M059J (cell line): ENCODE data around the gene NADSYN1. TPM values are rescaled to one million over a fixed set of nuclear protein-coding genes. Genes with fewer than 3 reads are reported as not detected.

Experiments used
- DNase-seq: peaks from one replicate; pipeline ENCODE4 v3.0.0-alpha.2; 2012; ENCODE audit warnings: low read depth
- total RNA-seq: library from RNA; depleted of rRNA; stranded (reverse); fragments of >200 nt; shearing (Covaris generic); gene quantifications from 2 replicates; pipeline ENCODE4 v1.2.3, GENCODE V29; 2014

NADSYN1 gene
- total RNA-seq, 1 experiment from 2014 or later, result 23.8 TPM

DNA sequence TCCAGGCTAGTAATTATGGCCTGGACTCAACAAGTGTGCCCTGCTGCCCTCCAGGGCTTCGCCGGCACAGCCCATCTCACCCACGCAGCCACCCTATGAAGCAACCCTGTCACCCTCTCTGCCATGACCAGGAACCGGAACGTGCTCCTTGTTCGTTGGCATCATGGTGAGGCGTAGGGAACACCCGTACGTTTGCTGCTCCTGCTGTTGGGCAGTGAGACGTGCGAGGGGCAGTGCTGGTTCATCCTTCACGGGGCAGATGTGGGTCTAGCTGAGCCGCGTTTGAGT, 20.7 kb downstream of the NADSYN1 start:
- DNase-seq, result no peak

DNA sequence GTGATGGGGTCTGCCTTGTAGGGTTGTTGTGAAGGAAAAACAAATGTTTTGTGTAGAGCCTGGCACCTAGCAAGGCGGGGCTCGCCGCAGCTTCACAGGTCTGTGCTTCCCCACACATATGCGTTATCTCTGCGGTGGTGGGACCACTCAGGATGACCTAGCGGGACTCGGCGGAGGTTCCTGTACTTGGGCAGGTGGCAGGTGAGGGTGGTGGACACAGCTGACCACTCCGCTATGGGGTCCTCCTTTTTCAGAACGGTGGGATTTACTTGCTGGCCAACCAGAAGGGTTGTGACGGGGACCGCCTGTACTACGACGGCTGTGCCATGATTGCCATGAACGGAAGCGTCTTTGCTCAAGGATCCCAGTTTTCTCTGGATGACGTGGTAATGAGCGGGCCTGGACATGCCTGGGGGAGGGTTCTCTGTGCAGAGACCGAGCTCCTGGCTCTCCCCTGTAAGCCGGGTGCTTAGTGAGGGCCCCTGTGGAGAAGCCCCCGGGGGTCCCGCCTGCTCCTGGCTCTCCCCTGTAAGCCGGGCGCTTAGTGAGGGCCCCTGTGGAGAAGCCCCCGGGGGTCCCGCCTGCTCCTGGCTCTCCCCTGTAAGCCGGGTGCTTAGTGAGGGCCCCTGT, 21.3 kb downstream of the NADSYN1 start:
- DNase-seq, result no peak

DNA sequence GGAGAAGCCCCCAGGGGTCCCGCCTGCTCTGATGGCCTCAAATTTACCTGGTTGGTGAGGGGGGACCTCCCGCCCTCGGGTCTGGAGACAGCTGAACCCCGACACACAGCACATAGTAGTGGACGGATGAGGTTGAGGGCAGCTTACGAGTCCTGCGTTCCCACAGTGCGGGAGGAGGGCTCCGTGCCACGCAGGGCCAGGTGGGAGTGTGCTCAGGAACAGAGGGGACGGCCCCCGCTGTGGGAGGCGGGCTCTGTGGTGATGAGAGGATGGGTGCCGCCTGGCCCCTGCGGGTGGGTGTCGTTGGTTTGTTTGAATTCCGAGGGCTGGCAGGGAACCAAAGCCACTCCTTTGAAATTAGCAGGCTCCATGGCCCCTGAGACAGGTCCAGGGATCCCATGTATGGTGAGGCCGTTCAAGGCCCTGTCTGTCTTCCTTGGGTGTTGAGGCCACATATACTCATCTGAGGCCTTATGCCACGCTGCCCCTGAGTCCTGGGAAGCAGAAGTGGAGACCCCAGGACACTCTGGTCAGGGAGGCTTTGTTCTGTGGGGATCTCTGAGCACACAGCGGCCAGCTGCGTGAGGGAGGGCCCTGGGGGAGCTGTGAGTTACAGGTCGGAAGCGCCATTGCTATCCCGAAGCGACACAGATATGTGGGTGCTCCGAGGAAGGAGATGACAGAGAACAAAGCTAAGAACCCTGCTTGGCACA, 21.9 kb downstream of the NADSYN1 start:
- DNase-seq, result no peak

DNA sequence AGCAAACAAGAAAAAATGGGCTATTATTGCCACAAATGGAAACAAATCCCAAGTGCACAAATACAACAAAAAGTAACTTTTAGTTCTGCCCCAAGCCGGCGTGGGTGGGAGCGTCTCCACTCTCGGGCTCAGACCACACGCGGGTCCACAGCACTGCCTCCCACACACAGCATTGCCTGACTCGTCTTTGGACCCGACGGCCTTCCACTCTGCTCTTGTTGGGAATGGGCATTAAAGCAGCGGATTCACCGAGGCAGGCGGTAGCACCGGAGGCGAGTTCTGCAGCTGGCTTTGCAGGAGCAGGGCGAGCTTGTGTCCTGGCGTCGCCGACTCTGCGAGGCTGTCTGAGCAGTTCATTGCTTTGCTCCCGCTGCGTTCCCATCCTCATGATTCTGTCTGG, 23.0 kb downstream of the NADSYN1 start:
- no peak for DNase-seq

- DNase-seq, result no peak
Observed at GRCh38 chr11:71476926-71477640, 24.1 kb downstream of the NADSYN1 start.

- no peak for DNase-seq
Observed at GRCh38 chr11:71477641-71478527, 24.9 kb downstream of the NADSYN1 start.

DNA sequence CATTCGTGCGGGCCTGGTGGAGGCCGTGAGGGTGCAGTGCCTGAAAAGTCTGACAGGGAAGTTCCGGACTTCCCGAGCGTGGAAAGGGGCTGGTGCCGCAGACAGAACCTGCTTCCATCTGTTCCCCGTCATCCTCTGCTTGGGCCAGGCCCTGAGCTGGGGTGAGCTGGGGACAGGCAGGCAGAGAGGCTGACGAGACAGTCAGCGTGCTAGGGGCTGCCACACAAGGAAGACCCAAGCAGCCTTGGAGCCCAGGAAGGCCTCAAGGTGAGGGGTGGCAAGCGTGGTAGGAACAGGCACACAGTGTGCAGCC, 25.5 kb downstream of the NADSYN1 start:
- DNase-seq, result no peak

DNA sequence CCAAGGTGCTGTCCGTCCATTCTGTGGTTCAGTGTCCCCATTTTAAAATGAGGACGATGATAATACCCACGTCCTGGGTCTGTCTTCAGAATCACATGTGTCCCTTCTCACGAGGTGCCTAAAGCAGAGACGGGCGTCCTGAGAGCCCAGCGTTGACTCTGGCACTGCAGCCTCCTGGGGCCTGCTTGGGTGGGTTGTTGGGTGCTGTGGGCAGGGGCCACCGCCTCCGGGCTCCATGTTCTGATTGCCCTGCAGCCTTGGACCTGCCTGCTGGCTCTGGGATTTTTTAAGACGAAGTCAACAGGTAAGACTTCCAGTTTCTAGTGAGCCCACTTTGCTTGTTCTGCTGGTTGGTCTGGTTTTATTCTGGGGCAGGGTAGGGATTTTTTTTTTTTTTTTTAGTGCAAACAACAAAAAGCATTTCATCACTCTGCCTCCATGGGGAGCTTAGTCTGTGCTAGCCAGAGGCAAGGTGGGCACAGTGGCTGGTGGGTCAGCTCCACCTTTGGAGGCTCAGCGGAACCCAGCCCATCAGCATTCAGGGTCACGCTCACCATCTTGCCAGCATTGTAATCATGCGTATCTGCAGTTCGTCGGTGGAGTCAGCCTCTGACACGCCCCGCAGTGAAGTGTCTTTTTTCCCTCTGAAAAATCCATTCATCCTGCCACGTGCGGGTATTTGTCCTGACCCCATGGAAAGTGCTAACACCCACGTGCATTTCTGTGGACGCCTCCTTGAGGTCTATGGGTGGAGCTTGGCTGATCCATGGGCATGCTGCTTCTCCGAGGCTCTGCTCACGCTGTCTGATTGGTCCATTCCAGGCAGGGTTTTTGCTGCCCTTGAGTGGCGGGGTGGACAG, 28.3 kb downstream of the NADSYN1 start:
- DNase-seq, result no peak

- DNase-seq, result no peak
Observed at GRCh38 chr11:71482216-71482615, 29.2 kb downstream of the NADSYN1 start.

DNA sequence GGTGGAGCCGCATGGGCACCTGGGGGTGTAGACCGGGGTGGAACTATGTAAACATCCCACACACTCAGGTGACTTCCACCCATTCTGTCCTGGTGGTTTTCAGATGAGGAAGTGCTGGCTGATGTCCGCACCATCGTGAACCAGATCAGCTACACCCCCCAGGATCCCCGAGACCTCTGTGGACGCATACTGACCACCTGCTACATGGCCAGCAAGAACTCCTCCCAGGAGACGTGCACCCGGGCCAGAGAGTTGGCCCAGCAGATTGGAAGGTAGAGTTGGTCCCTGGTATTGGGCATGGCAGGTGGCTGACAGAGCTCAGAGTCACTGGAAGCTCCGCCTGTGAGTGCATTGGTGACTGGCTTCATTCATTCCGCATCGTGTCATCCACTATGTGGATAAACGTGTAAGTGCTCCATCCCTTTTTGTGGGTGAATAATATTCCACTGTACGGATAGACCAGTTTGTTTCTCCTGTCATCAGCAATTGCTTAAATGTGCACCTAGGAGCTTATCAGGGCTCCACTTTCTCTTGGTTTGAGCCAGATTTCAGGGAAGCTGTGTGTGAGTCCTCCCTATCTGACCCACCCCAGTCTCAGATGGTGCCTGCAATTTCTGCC, 29.9 kb downstream of the NADSYN1 start:
- no peak for DNase-seq

GRCh38 chr11:71483692-71484091, 30.7 kb downstream of the NADSYN1 start:
- no peak for DNase-seq

GRCh38 chr11:71484248-71485062, 31.5 kb downstream of the NADSYN1 start:
- no peak for DNase-seq

GRCh38 chr11:71485063-71485399, 32.0 kb downstream of the NADSYN1 start:
- no peak for DNase-seq

- no peak for DNase-seq
Observed at GRCh38 chr11:71485466-71485865, 32.5 kb downstream of the NADSYN1 start.

- no peak for DNase-seq
Observed at GRCh38 chr11:71486320-71486719, 33.3 kb downstream of the NADSYN1 start.

DNA sequence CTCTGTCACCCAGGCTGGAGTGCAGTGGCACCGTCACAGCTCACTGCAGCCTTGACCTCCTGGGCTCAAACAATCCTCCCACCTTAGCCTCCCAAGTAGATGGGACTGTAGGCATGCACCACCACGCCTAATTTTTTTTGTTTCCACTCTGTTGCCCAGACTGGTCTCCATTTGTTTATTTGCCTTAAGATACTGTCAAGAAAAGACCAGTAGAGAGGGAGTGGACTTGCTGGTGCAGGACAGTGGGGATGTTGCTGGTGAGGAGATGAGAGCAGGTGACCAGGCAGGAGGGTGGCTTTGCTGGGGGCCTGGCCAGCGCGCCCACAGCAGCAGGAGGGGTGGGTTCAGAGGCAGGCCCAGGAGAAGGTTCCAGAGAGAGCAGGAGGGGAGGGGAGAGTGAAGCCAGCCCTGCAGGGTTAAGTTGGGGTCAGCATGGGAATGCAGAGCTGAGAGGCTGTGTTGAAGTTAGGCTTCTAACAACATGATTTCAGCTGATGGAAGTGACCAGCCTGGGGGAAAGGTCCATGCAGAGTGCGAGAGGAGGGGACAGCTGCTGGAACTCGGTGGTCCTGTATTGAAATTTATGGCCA, 35.8 kb downstream of the NADSYN1 start:
- DNase-seq, result no peak

- DNase-seq, result peak; percentile 58
Observed at GRCh38 chr11:71489311-71490043, 36.5 kb downstream of the NADSYN1 start.

- no peak for DNase-seq
Observed at GRCh38 chr11:71490044-71490730, 37.2 kb downstream of the NADSYN1 start.
